HG03280 (cell line): ENCODE results near the gene WDR87.
A peak's percentile ranks its signal among the peaks of the same experiment; 100 is the strongest.

ENCODE experiments used
- ATAC-seq: cut with Tn5 transposase; IDR thresholded peaks from one replicate; pipeline ENCODE4 v1.9.1; 2021; ENCODE audit warnings: mild to moderate bottlenecking, moderate library complexity; ENCODE audit not compliant: unreplicated experiment

The WDR87 gene

GRCh38 chr19:37905946-37906868 lies at the start of gene WDR87:
Gene WDR87 (minus strand): TSS chr19:37906594. CDS start chr19:37898239, 8,355 bp downstream.
- ATAC-seq = peak; percentile 8

GRCh38 chr19:37955986-37956385 lies 49.6 kb upstream of the WDR87 start:
- ATAC-seq = no peak

- ATAC-seq = no peak
These were observed 48.1 kb upstream of the WDR87 start for GRCh38 chr19:37954421-37954874.

DNA sequence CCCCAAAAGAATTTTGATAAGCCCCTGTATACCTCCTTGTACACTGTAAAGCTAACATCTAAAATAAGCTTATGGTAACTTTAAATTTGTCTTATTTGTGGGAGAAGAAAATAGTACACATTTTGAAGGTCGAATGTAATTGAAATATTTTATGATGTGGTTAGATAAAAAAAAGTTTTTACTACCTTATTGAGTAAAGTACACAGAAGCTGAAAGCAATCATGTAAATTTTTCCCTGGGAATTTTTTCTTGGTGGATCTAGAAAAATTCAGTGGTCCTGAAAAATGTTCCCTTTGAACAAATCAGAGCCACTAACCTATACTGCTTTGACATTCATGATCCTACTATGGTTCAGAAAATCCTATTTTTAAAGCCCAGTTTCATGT lies 47.5 kb upstream of the WDR87 start:
- no peak for ATAC-seq

- ATAC-seq = no peak
These were observed 47.0 kb upstream of the WDR87 start for GRCh38 chr19:37953171-37953917.

DNA sequence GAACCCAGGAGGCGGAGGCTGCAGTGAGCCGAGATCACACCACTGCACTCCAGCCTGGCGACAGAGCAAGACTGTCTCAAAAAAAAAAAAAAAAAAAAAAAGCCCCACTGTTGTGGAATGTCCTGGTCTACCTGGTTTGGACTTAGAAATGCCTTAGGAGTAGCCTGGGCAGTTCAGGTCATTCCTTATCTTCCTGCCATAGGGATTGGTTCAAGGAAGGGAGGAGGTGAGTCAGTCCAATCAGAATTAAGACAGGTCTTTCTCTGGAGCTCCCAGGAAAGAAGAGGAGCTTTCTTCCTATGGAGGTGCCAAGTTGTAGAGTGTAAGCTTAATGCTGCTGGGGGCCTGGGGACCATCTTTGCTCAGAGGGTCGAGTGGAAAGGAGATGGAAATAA lies 45.4 kb upstream of the WDR87 start:
- ATAC-seq = no peak

- no peak for ATAC-seq
These were observed 44.2 kb upstream of the WDR87 start for GRCh38 chr19:37950471-37951175.

DNA sequence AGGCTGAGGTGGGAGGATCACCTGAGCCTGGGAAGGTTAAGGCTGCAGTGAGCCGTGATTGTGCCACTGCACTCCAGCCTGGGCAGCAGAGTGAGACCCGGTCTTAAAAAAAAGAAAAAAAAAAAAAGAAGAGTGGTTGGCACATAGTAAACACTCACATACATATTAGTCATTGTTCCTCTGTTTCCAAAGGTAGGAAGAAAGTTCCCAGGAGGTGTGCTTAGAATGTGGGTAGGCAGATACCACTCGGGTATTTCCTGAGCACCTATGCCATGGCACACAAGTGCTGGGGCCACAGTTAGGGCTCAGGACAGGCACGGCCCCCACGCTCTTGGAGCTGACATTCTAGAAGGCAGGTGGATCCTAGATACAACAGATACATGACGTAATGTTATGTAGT lies 42.0 kb upstream of the WDR87 start:
- no peak for ATAC-seq

DNA sequence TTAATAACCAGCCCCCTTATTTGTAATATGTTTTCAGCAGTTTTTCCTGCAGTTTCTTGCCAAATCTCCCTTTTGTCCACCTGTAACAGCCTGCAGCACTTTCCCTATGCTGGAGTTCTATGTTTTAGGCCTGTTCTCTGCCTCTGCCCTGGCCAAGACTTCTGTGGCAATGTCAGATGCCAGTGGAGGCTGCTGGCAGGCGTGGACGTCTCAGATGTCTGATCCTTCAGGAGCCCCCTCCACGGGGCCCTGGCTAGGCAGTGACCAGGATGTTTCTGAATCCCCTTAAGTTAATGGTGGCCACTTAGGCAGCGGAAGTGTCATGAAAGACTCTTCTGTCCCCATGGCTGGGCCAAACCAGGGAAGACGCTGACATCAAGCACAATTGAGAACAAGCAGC lies 41.4 kb upstream of the WDR87 start:
- no peak for ATAC-seq

DNA sequence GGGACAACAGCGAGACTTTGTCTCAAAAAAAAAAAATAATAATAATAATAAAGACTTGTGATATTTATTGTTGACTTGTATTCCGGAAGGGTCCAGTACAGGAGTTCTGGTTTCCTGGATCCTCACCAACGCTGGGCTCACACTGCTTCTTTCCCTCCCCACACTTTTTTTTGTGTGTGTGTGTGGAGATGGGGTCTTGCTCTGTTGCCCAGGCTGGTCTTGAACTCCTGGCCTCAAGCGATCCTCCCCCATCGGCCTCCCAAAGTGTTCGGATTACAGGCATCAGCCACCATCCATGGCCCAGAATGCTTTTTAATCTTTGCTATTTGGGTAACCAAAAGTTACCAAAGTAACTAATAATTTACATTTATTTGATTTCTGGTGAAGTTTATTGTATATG lies 39.7 kb upstream of the WDR87 start:
- ATAC-seq = no peak

GRCh38 chr19:37943480-37943879 lies 37.1 kb upstream of the WDR87 start:
- no peak for ATAC-seq

GRCh38 chr19:37942516-37942902 lies 36.1 kb upstream of the WDR87 start:
- ATAC-seq = no peak

- ATAC-seq = no peak
These were observed 35.6 kb upstream of the WDR87 start for GRCh38 chr19:37941782-37942515.

GRCh38 chr19:37938353-37938752 lies 32.0 kb upstream of the WDR87 start:
- ATAC-seq = no peak

DNA sequence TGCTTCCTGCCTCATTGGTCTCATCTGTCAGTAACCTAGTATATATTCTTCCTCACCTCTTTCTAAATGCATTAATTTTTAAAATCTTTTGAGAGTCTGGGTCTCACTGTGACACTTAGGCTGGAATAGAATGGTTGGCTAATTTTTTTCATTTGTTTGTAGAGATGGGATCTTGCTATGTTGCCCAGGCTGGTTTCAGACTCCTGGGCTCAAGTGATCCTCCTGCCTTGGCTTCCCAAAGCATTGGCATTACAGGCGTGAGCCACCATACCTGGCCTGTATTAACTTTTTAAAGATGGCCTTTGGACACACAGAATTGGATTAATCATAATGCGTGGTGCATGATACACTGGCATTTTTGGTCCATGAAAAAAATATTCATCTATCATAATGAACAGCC lies 30.5 kb upstream of the WDR87 start:
- ATAC-seq = no peak

DNA sequence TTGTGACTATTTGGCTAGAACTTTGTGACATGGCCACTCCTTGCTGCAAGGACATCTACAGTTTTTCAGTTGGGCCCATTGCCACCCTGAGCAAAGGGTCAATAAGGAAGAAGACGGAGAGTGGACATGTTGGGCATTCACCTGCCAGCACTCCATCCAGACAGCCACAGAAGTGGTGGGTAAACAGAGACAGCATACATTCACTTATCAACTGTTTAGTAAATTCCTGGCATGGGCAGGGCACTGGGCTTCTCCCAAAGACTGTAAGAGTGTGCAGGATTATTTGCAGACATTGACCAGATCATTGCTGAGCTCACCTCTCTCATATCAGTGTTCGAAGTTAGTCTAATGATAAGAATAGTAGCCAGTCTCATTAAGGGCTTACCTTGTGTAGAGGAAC lies 29.8 kb upstream of the WDR87 start:
- no peak for ATAC-seq

- no peak for ATAC-seq
These were observed 28.9 kb upstream of the WDR87 start for GRCh38 chr19:37935341-37935740.

DNA sequence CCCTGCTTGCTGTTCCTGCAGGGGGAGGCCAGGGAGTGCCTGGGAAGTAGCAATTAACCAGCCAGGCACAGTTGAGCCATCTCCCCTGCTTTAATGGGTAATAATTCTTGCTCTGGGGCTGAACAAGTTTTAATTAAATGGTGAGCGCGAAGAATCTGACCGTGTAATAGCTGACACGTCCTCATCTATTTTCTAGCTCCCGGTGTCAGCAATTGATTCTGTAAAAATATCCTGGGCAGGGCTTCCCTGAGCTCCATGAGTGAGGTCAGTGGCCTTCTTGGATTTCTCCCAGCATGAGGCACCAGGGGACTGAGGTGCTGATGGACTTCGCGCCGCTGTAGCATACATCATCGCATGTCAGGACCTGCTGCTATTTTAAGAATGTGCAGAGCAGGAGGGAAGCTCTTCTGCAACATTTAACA lies 27.6 kb upstream of the WDR87 start:
- ATAC-seq = no peak

GRCh38 chr19:37932985-37933936 lies 26.9 kb upstream of the WDR87 start:
- no peak for ATAC-seq
